GM21786 (cell line): ENCODE results near the gene IQSEC3.
"Not testable (repeated sequence)": the region's sequence is repeated elsewhere in the genome, so short reads cannot be mapped to it uniquely, and the experiment has no call there.

ENCODE experiments used
- ATAC-seq: cut with Tn5 transposase; IDR thresholded peaks from one replicate; pipeline ENCODE4 v1.9.1; 2021; ENCODE audit not compliant: unreplicated experiment

IQSEC3 gene

DNA sequence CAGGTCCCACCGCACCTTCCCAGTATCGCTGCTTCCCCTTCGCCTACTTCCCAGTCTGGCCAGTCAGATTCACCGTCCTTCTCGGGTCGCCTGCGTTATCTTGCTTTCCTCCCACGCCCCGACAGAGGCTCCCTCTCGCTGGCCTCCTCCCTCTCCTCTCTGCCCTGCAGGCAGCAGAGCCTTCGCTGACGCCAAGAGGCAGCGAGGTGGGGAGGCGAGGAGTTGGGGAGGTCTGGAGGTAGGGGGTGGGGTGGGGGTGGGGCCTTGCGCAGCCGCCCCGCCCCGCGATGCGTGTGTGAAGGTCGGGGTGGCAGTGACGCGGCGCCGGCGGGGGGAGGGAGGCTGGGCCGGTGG is at the start of gene IQSEC3:
Gene IQSEC3 (plus strand): TSS at position 340 of the 354 bp plus-strand sequence. CDS start 116 bp downstream, outside the sequence.
- ATAC-seq = not testable (repeated sequence)

DNA sequence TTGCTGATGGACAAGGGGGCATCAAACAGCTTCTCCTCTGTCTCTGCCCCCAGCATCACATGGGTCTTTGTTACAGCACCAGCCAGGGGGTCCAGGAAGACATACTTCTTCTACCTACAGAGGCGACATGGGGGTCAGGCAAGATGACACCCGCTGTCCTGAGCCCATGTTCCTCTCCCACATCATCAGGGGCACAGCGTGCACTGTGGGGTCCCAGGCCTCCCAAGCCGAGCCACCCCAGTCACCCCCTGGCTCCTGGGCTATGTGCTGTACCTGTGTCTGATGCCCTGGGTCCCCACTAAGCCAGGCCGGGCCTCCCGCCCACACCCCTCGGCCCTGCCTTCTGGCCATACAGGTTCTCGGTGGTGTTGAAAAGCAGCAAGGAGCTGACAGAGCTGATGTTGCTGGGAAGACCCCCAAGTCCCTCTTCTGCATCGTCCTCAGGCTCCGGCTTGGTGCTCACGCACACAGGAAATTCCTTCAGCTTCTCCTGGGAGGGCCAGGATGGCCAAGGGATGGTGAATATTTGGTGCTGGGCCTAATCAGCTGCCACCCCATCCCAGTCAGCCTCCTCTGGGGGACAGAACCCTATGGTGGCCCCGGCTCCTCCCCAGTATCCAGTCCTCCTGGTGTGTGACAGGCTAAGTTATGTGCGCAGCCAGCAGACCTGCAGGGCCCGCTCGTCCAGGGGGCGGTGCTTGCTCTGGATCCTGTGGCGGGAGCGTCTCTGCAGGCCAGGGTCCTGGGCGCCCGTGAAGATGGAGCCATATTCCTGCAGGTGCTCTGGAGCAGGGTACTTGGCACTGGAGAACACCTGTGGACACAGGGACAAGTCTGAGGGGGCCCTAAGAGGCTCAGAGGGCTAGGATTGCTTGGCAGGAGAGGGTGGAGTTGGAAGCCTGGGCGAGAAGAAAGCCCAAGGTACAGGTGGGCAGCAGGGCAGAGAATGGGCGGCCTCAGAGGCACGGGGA is 48.9 kb upstream of the IQSEC3 start:
- ATAC-seq = not testable (repeated sequence)

DNA sequence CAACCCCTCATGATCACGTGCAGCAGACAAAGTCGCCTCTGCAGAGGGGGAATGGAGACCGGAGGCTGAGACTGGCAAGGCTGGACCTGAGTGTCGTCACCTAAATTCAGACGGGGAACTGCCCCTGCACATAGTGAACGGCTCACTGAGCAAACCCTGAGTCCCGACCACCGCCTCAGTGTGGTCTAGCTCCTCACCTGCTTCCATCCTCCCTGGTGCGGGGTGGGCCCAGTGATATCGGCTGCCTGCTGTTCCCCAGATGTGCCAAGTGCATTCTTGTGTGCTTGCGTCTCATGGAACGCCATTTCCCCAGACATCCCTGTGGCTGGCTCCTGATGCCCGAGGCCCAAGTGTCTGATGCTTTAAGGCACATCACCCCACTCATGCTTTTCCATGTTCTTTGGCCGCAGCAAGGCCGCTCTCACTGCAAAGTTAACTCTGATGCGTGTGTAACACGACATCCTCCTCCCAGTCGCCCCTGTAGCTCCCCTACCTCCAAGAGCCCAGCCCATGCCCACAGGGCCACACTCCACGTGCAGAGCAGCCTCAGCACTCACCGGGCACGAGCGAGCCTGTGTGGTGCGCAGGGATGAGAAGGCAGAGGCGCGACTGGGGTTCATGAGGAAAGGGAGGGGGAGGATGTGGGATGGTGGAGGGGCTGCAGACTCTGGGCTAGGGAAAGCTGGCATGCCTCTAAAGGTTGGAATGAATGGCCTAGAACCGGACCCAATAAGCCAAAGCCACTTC is 47.6 kb upstream of the IQSEC3 start:
- not testable (repeated sequence) for ATAC-seq

DNA sequence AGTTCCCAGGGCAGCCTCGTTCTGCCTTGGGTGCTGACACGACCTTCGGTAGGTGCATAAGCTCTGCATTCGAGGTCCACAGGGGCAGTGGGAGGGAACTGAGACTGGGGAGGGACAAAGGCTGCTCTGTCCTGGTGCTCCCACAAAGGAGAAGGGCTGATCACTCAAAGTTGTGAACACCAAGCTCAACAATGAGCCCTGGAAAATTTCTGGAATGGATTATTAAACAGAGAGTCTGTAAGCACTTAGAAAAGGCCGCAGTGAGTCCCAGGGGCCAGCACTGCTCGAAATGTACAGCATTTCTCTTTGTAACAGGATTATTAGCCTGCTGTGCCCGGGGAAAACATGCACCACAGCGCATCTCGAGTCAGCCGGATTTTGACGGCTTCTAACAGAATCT is 46.7 kb upstream of the IQSEC3 start:
- ATAC-seq = not testable (repeated sequence)

DNA sequence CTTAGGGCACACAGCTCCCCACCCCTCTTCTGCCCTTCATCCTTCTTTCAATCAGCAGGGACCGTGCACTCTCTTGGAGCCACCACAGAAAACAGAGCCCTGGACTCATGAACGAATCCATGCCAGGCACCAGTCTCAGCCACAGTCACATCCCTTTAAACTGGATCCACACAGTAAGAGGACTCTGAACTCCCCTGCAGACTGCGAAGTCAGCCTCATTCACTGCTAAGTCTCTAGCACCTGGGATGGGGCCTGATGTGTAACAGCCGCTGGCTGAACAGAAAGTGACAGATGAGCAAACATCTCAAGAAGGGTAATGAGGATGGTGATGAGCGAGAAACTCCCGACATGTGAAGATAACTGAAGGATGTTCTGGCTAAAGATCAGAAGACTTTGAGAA is 45.8 kb upstream of the IQSEC3 start:
- ATAC-seq = no peak

DNA sequence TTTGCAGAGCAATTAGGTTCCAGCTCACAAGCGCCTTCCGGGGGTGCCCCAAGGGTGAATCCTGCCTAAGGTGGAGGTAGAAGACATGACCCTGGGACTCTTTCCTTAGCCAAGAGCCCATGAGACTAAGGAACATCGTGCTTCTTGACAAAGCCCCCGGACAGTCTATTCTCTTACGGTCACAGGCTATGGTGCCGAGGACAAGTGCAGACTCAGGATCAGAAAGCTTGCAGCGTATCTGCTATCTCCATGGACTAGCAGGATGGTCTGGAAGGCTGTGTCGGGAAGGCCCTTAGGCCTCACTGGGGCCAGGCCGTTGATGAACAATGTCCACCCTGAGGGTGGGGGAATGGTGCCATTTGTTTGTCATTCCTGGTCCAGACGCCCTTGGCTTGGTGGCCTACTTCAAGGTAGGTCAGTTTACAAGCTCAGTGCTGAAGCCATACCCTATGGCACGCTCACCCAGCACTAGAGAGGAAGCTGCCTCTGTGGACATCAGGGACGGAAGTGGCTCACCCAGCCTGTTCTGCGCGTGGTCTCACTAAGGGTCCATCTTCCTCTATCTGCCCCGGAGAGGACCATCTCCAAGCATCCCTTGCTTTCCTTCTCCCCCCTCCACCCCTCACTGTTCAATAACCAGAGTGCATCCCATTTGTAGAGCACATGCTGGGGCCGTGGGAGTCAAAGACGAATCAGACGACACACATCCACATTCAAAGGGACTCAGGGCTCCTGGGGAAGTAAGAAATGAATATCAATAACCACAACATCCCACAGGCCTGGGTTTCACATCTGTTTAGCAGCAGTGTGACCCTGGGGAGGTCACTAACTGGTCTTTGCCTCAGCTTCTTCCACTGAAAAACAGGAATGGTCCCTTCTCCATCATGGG is 45.0 kb upstream of the IQSEC3 start:
- no peak for ATAC-seq

DNA sequence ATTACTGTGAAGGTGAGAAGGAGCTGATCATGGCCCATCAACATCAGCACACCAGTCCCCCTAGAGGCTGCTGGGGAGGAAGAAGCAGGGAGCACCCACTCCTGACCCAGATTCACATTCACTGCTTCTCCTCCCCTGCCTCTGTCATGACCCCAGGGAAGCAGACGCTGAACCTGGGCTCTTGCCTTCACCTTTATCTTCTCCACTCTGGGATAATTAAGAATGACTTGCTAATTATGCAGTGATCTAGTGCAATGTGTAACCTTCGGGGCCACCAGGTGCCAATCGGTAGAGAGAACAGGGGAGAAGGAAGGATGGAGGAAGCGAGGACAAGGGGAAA is 44.4 kb upstream of the IQSEC3 start:
- ATAC-seq = no peak

DNA sequence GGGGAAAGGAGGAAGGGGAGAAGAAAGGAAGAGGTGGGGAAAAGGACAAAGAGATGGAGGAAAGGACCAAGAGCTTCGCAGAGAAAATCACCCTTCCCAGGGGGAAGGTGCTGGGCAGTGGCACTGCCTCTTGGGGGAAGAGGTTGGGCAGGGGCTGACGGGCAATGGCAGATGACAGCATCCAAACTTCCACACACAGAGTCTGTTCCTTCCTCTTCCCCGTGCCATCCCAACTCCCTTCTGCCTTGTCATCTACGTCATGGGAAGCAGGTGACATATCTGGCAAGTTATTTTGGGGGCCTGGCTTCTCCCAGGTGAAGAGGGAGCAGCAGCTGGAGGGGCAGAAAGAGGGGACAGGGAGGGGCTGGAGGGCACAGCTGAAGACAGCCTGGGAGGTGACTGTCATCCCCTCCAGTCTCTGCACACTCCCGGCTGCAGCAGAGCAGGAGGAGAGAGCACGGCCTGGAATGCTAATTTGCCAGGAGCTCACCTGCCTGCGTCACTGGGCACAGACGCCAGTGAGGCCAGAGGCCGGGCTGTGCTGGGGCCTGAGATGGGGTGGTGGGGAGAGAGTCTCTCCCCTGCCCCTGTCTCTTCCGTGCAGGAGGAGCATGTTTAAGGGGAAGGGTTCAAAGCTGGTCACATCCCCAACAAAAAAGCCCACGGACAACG is 43.9 kb upstream of the IQSEC3 start:
- ATAC-seq = no peak

DNA sequence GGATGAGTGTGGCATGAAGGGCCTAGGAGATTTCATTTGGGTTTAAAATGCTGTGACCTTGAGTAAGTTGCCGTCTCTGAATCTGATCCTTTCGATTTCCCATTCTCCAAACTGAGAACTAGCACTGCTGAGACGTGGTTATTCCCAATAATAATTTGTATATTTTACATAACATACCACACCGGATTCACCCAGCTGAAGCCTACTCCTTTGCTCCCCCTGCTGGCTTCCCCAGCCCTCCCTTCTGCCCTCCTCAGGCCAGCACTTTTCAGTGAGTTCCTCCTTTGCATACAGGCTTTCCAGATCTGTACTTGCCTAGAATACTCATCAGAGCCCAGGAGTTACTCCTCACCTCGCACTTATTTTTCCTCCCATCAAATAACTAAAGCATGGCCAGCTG is 38.7 kb upstream of the IQSEC3 start:
- not testable (repeated sequence) for ATAC-seq

DNA sequence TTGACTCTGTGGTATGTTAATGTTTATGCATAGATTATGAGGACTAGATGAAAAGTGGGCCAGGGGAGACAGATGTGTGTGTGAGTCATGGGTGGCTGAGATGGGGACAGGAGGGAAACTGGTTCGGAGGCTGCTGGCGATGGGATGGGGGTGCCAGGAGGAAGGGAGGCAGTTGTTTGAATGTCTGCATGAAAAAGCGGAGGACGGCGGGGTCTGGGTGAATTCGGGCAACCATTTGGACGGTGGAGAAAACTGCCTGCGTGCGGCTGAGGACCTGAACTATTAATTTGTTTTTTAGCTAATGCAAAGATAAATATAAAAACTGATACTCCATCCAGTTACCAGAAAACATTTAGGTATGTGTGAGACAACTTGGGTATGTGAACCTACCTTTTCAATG is 27.8 kb upstream of the IQSEC3 start:
- ATAC-seq = not testable (repeated sequence)

DNA sequence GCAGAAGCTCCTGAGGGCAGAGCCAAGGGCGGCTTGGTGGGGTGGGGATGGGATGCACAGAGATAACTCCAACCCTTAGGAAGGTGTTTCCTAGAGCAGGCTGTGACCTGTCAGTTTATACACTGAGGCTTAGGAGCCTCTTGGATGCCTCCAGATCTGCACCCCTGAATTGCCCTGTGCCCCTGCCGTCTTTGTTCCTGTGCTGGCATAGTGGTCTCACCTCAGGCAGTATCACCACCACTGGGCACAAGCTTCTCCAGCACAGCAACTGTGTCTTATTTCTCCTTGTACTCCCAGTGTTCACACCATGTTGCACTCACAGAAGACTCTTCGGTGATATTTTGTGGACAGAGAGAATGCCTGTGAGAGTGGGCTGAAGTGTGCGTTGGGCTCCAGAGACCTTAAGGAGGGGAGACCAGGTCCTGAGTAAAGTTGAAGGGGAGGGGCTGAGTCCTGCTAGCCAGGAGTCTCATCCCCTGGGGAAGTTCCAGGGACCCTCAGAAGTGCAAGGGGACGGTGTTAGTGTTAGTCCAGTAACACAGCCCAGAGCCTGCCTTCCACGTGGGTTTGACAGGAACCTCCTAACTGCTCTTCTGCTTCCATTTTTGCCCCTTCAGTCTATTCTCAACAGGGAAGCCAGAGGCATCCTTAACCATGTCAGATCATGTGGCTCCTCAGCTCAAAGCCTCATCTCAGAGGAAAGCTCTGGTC is 26.9 kb upstream of the IQSEC3 start:
- not testable (repeated sequence) for ATAC-seq

DNA sequence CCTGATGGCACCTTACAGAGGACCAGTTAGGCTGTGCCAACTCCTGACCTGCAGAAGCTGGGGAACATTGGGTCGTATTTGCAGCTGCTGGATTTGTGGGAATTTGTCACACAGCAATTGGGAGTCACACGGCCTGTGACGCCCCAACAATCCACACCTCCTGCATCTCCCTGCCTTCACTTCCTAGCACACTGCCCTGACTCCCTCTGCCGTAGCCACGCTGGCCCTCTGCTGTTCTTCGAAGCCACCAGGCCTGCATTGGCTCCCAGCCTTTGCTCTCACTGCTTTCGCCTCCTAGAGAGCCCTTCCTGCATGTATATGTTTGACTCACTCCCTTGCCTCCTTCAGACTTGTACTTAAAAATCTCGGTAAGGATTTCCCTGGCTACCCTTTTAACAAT is 22.2 kb upstream of the IQSEC3 start:
- ATAC-seq = not testable (repeated sequence)

DNA sequence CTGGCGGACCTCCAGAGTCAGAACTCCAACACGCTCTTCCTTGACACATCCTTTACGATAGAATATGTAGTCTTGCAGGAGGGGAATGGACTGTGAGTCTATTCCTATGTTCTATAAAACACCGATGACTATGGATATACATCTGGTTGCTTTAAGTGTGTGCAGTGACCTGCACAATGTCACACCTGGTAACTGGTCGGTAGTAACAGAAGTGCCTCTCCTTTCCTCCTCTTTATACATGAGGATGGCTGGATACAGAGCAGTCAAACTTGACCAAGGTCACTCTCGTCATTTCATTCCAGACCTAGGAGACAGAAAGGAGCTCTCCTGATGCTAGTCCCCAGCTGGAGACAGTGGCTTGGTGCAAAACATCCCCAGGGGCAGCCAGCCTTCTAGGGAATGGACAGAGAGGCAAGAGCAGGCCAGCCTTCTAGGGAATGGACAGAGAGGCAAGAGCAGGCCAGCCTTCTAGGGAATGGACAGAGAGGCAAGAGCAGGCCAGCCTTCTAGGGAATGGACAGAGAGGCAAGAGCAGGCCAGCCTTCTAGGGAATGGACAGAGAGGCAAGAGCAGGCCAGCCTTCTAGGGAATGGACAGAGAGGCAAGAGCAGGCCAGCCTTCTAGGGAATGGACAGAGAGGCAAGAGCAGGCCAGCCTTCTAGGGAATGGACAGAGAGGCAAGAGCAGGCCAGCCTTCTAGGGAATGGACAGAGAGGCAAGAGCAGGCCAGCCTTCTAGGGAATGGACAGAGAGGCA is 21.2 kb upstream of the IQSEC3 start:
- ATAC-seq = not testable (repeated sequence)

DNA sequence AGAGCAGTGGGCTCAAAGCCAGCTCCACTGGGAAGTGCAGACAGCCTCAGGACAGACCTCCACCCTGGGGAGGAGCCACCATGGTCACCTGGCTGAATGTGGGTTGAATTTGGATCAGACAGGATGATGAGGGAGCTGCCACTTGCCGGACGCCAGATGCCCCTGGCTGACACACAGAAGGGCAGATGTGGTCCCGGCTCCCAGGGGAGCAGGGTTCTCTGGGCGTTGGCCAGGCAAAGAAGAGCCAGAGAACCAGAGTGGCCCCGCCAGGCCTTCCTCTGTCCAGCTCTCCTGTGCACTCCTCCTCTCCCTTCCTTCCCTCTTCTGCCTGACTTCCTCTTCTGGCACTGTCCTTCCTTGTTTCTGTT is 20.6 kb upstream of the IQSEC3 start:
- ATAC-seq = not testable (repeated sequence)

DNA sequence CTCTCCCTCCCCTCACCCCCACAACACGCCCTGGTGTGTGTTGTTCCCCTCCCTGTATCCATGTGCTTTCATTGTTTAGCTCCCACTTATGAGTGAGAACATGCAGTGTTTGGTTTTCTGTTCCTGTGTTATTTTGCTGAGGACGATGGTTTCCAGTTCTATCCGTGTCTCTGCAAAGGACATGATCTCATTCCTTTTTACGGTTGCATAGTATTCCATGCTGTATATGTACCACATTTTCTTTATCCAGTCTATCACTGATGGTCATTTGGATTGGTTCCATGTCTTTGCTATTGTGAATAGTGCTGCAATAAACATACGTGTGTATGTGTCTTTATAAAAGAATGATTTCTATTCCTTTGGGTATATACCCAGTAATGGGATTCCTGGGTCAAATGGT is 20.0 kb upstream of the IQSEC3 start:
- ATAC-seq = not testable (repeated sequence)

DNA sequence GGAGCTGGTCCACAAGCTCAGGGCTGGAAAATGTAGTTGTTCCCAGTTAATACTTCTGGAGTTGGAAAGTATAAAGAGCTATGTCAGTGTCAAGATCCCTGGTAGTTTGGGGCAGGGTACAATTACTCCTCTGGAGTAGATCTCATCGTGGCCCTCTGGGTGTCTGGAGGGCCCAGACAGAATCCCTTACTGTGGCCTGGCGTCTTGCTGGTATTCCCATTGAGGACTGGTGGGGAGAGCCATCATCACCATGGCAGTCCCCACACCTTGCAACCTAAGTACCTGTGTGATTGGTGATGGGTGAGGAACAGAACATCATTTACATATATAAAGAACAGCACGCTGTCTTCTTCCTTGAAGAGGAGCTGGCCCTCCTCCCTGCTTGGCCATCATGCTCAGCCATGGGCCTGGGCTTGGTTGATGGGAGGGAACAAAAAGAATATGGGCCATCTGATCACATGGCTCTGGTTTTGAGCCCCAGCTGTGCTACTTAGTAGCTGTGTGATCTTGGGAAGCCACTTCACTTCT is 18.8 kb upstream of the IQSEC3 start:
- not testable (repeated sequence) for ATAC-seq

DNA sequence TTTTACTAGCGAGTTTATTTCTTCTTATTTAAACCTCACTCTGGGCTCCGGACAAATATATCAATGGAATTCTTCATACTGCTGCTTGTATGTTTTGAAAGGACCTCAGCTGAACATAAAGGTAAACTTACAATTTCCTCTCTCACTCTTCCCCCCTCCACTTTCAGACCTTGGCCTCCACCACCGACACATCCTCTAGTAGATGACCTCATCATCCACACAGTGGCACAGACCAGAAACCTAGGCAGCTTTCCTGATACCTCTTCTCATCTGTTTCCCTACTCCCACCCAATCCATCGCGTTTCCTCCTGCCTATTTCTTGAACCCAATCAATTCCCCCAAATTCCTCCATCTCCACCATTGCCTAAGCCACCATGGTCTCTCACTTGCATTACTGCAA is 17.4 kb upstream of the IQSEC3 start:
- not testable (repeated sequence) for ATAC-seq

DNA sequence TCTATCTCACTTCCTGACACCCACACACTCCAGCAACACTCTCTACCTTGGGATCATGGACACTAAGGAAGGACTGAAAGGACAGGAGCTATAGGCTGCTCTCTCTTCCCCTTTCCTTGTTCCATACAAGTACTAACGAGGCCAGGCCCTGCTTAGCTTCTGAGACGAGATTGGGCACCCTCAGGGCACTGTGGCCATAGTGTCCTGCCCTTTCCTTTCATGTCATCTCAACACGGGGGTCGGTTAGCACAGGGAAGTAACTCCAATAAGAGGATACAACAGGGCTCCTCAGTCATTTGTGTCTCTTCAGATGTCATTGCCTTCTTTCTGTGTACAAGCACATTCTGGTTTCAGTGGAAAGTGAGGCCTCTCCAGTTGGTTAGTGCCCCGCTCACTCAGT is 15.5 kb upstream of the IQSEC3 start:
- ATAC-seq = not testable (repeated sequence)

DNA sequence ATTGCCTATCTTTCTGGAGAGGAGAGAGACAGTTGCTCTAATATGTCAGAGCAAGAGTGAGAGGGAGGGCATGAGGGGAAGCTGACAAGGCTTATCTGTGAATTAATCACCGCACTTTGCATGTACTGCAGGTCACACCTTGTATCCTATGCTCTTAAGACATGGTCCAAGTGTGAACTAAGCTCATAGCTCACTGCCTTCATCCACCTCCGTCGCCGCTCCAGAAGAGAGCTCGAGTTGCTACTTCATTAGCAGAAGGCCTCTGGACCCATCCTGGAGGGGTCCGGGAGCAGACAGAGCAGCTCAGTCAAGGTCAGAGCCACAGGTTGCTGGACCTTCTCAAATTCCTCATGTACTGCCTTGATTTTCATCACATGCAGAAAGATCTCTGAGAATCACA is 14.6 kb upstream of the IQSEC3 start:
- not testable (repeated sequence) for ATAC-seq
